Panc1 (cell line): ENCODE data around the gene MED13.

Experiments used
- CTCF ChIP-seq: fragments of 450-650 bp; IDR thresholded peaks from 2 replicates; pipeline ENCODE4 v1.5.1; 2017; ENCODE audit warnings: mild to moderate bottlenecking
- POLR2AphosphoS5 ChIP-seq: IDR thresholded peaks from 2 replicates; pipeline ENCODE4 v1.6.1; 2012; ENCODE audit warnings: mild to moderate bottlenecking, low read depth, low read length, moderate library complexity
- REST ChIP-seq, 2 experiments: IDR thresholded peaks; 2 replicates each; pipeline ENCODE4 v1.6.1; 2011 to 2012; ENCODE audit warnings: low read depth in 2 of 2, control low read depth in 1 of 2, low read length in 1 of 2, mild to moderate bottlenecking in 1 of 2, moderate library complexity in 1 of 2; ENCODE audit not compliant: insufficient read depth in 1 of 2
- SIN3A ChIP-seq: IDR thresholded peaks from 2 replicates; pipeline ENCODE4 v1.6.1; 2012; ENCODE audit warnings: low read depth, mild to moderate bottlenecking, low read length, moderate library complexity, borderline replicate concordance; ENCODE audit not compliant: insufficient read depth
- TCF7L2 ChIP-seq: IDR thresholded peaks from 2 replicates; pipeline ENCODE4 v1.6.1; 2011; ENCODE audit warnings: mild to moderate bottlenecking, low read depth, low read length, inconsistent platforms

- TF ChIP-seq CTCF: no peak
- TF ChIP-seq POLR2AphosphoS5: no peak
- no peak for TF ChIP-seq SIN3A
- TF ChIP-seq REST (IDR thresholded peaks at IDR 0.05; ENCODE audit: insufficient read depth in 1 of 2, low read depth in 2 of 2, low read length in 1 of 2): no peak
- no peak for TF ChIP-seq TCF7L2
These were observed 47.2 kb downstream of the MED13 start for GRCh38 chr17:62017912-62018311.
